ENCODE results near the gene MCFD2. TPM values are rescaled to one million over a fixed set of nuclear protein-coding genes. Genes with fewer than 3 reads are reported as not detected.

Gene MCFD2
- total RNA-seq, 3 donors from 2014 or later (not counting 1 experiment from before 2014, with no cell fraction given): 24.5 to 38.4 (median 34.8) TPM

- Histone ChIP-seq H3K9me3 (ENCODE audit: control insufficient read depth, insufficient read depth, low read length) (no peaks in the 10 kb centered on the region), H3K27ac (ENCODE audit: low read length) (no peak overlapping the region), H3K4me3 (ENCODE audit: low read length) (no peak overlapping the region), H3K4me1 (ENCODE audit: control insufficient read depth, insufficient read depth, low read length) (no peaks in the 10 kb centered on the region), H3K27me3 (ENCODE audit: control insufficient read depth, insufficient read depth, low read length) (no peaks in the 10 kb centered on the region), H3K36me3 (ENCODE audit: control insufficient read depth, insufficient read depth, low read length) (peaks cover 56% of the 10 kb centered on the region)
- intact Hi-C loops (cut with micrococcal nuclease): no loop called here
- ATAC-seq (no peak), DNase-seq (no peak)
- WGBS (ENCODE audit: insufficient coverage): 96% methylated on average over 10 of the region's 10 CpGs
- Mint-ChIP-seq H3K4me3 (no peak overlapping the region), H3K4me1 (peaks cover 13 to 14% of the 10 kb centered on the region in 2 donors), H3K9me3 (no peaks in the 10 kb centered on the region), H3K27me3 (ENCODE audit: low read depth in 2 of 2) (no peaks in the 10 kb centered on the region), H3K36me3 (no peaks in the 10 kb centered on the region), H3K27ac (no peak overlapping the region)
- TF ChIP-seq CTCF (IDR thresholded peaks at IDR 0.05): no peak
Measured at GRCh38 chr2:46956981-46957531, 41.5 kb upstream of the MCFD2 start.

GRCh38 chr2:46955764-46956163, 40.2 kb upstream of the MCFD2 start:
- Histone ChIP-seq H3K27me3 (ENCODE audit: control insufficient read depth, insufficient read depth, low read length) (no peaks in the 10 kb centered on the region), H3K9me3 (ENCODE audit: control insufficient read depth, insufficient read depth, low read length) (no peaks in the 10 kb centered on the region), H3K27ac (ENCODE audit: low read length) (no peak overlapping the region), H3K36me3 (ENCODE audit: control insufficient read depth, insufficient read depth, low read length) (peaks cover 61% of the 10 kb centered on the region), H3K4me3 (ENCODE audit: low read length) (no peak overlapping the region), H3K4me1 (ENCODE audit: control insufficient read depth, insufficient read depth, low read length) (no peaks in the 10 kb centered on the region)
- Mint-ChIP-seq H3K4me3 (no peak overlapping the region), H3K36me3 (no peaks in the 10 kb centered on the region), H3K4me1 (peaks cover 13 to 20% of the 10 kb centered on the region in 2 donors), H3K27ac (peak overlapping the region in 1 of 2 donors; percentile 73), H3K9me3 (no peaks in the 10 kb centered on the region), H3K27me3 (ENCODE audit: low read depth in 2 of 2) (no peaks in the 10 kb centered on the region)
- 90% methylated on average over 4 of the region's 4 CpGs for WGBS (ENCODE audit: insufficient coverage)
- ATAC-seq: no peak
- intact Hi-C loops (cut with micrococcal nuclease): no loop called here
- DNase-seq: no peak
- TF ChIP-seq CTCF (IDR thresholded peaks at IDR 0.05): no peak

GRCh38 chr2:46954951-46955571, 39.5 kb upstream of the MCFD2 start:
- WGBS (ENCODE audit: insufficient coverage): 82% methylated on average over 9 of the region's 9 CpGs
- H3K27me3 ChIP-seq (ENCODE audit: control insufficient read depth, insufficient read depth, low read length): no peaks in the 10 kb centered on the region
- Mint-ChIP-seq H3K27me3 (ENCODE audit: low read depth in 2 of 2) (no peaks in the 10 kb centered on the region), H3K36me3 (no peaks in the 10 kb centered on the region), H3K4me3 (no peak overlapping the region), H3K9me3 (no peaks in the 10 kb centered on the region), H3K27ac (peak overlapping the region in 1 of 2 donors; percentile 73), H3K4me1 (peaks cover 13 to 21% of the 10 kb centered on the region in 2 donors)
- TF ChIP-seq CTCF (IDR thresholded peaks at IDR 0.05): no peak
- no peak overlapping the region for H3K4me3 ChIP-seq (ENCODE audit: low read length)
- no peaks in the 10 kb centered on the region for H3K4me1 ChIP-seq (ENCODE audit: control insufficient read depth, insufficient read depth, low read length)
- H3K36me3 ChIP-seq (ENCODE audit: control insufficient read depth, insufficient read depth, low read length): peaks cover 61% of the 10 kb centered on the region
- no peaks in the 10 kb centered on the region for H3K9me3 ChIP-seq (ENCODE audit: control insufficient read depth, insufficient read depth, low read length)
- ATAC-seq (no peak), DNase-seq (no peak)
- intact Hi-C loops (cut with micrococcal nuclease): no loop called here
- no peak overlapping the region for H3K27ac ChIP-seq (ENCODE audit: low read length)

GRCh38 chr2:46952171-46952570, 36.6 kb upstream of the MCFD2 start:
- Mint-ChIP-seq H3K9me3 (no peaks in the 10 kb centered on the region), H3K4me3 (no peak overlapping the region), H3K4me1 (peaks cover 13 to 31% of the 10 kb centered on the region in 2 donors), H3K27ac (no peak overlapping the region), H3K27me3 (ENCODE audit: low read depth in 2 of 2) (no peaks in the 10 kb centered on the region), H3K36me3 (no peaks in the 10 kb centered on the region)
- H3K4me3 ChIP-seq (ENCODE audit: low read length): no peak overlapping the region
- no peaks in the 10 kb centered on the region for H3K4me1 ChIP-seq (ENCODE audit: control insufficient read depth, insufficient read depth, low read length)
- intact Hi-C loops (cut with micrococcal nuclease): no loop called here
- TF ChIP-seq CTCF (IDR thresholded peaks at IDR 0.05): no peak
- WGBS (ENCODE audit: insufficient coverage): 100% methylated on average over 1 of the region's 3 CpGs
- H3K27me3 ChIP-seq (ENCODE audit: control insufficient read depth, insufficient read depth, low read length): no peaks in the 10 kb centered on the region
- ATAC-seq (no peak), DNase-seq (no peak)
- peaks cover 35% of the 10 kb centered on the region for H3K36me3 ChIP-seq (ENCODE audit: control insufficient read depth, insufficient read depth, low read length)
- H3K27ac ChIP-seq (ENCODE audit: low read length): no peak overlapping the region
- no peaks in the 10 kb centered on the region for H3K9me3 ChIP-seq (ENCODE audit: control insufficient read depth, insufficient read depth, low read length)
